Activated T-cell treated with anti-CD3 and anti-CD28 coated beads, Interleukin-2, amount 50 U/mL, for 48 hours (primary cell): Measurements from ENCODE around the gene SLC28A1.
A peak's percentile ranks its signal among the peaks of the same experiment; 100 is the strongest.

Source experiments
- DNase-seq, 2 experiments: peaks; one replicate each; pipeline ENCODE4 v3.0.0-alpha.2; 2020

The SLC28A1 gene

GRCh38 chr15:84883916-84884781, at the start of gene SLC28A1:
Gene SLC28A1 (plus strand): TSS chr15:84884662. CDS start chr15:84887761, 3,099 bp downstream.
- DNase-seq, result no peak

GRCh38 chr15:84834969-84835368, 49.5 kb upstream of the SLC28A1 start:
- peak in 1 of 2 experiments; percentile 7 for DNase-seq

GRCh38 chr15:84835661-84836337, 48.7 kb upstream of the SLC28A1 start:
- peak in 1 of 2 experiments; percentile 4 for DNase-seq

GRCh38 chr15:84836844-84837243, 47.6 kb upstream of the SLC28A1 start:
- DNase-seq, result no peak

- peak in 1 of 2 experiments; percentile 10 for DNase-seq
Measured at GRCh38 chr15:84839714-84840113, 44.7 kb upstream of the SLC28A1 start.

- DNase-seq, result peak in 1 of 2 experiments; percentile 11
Measured at GRCh38 chr15:84840255-84840654, 44.2 kb upstream of the SLC28A1 start.

GRCh38 chr15:84840741-84841429, 43.6 kb upstream of the SLC28A1 start:
- DNase-seq, result peak in 1 of 2 experiments; percentile 14

GRCh38 chr15:84842781-84843180, 41.7 kb upstream of the SLC28A1 start:
- DNase-seq, result peak in 1 of 2 experiments; percentile 12

GRCh38 chr15:84844964-84845363, 39.5 kb upstream of the SLC28A1 start:
- DNase-seq, result no peak

- peak; percentile 61 to 67 for DNase-seq
Measured at GRCh38 chr15:84845631-84846030, 38.8 kb upstream of the SLC28A1 start.

GRCh38 chr15:84846269-84846668, 38.2 kb upstream of the SLC28A1 start:
- no peak for DNase-seq

- DNase-seq, result no peak
Measured at GRCh38 chr15:84847382-84847781, 37.1 kb upstream of the SLC28A1 start.

GRCh38 chr15:84852212-84852611, 32.2 kb upstream of the SLC28A1 start:
- no peak for DNase-seq

GRCh38 chr15:84855136-84855535, 29.3 kb upstream of the SLC28A1 start:
- DNase-seq, result no peak

GRCh38 chr15:84855765-84856164, 28.7 kb upstream of the SLC28A1 start:
- DNase-seq, result no peak

GRCh38 chr15:84856731-84857417, 27.6 kb upstream of the SLC28A1 start:
- DNase-seq, result peak in 1 of 2 experiments; percentile 3

GRCh38 chr15:84857418-84858004, 27.0 kb upstream of the SLC28A1 start:
- DNase-seq, result peak in 1 of 2 experiments; percentile 12

GRCh38 chr15:84858231-84858630, 26.2 kb upstream of the SLC28A1 start:
- DNase-seq, result no peak

- no peak for DNase-seq
Measured at GRCh38 chr15:84859144-84859543, 25.3 kb upstream of the SLC28A1 start.

- no peak for DNase-seq
Measured at GRCh38 chr15:84859651-84860050, 24.8 kb upstream of the SLC28A1 start.

GRCh38 chr15:84861781-84862180, 22.7 kb upstream of the SLC28A1 start:
- DNase-seq, result no peak
